CD4-positive, alpha-beta T cell treated with Interferon alpha-2 for 1 hour (primary cell): ENCODE results near the gene PCSK2.

ENCODE experiments used
- DNase-seq, 2 donors: peaks; one replicate each; pipeline ENCODE4 v3.0.0-alpha.2; 2020 to 2022

The PCSK2 gene

DNA sequence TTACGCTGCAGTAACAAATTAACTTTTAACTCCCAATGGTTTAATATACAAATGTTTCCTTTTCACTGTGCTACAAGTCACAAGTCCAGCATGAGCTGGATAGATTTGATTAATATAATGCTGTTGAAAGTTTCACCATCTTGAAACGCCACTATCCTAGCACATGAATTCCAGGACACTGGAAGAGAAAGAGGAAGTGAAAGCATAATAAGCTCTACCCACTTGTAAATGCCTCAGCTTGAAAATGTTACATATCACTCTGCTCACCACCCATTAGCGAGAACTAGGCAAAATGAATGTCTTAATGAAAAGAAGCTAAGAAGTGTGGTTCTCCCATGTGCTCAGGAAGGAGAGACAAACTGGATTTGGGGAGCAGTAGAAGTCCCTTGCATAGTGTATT lies 46.9 kb downstream of the PCSK2 start:
- no peak for DNase-seq

DNA sequence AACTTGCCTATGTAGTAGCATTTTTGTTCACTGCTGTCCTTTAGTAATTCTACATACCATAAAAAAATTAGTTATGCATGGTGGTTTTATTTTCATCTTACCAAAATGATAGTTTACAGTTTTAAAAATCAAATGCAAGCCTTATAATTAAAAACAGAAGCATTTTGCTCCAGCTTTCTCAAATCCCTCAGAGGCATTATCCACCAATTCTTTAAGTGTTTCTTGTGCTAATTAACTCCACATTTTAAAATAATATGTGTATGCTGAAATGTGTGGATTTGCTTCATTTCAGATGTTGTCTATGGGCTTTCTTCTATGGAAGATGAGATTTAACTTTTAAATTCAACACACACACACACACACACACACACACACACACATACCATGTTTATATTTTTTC lies 49.3 kb downstream of the PCSK2 start:
- no peak for DNase-seq

GRCh38 chr20:17281478-17281877 lies 54.6 kb downstream of the PCSK2 start:
- no peak for DNase-seq

DNA sequence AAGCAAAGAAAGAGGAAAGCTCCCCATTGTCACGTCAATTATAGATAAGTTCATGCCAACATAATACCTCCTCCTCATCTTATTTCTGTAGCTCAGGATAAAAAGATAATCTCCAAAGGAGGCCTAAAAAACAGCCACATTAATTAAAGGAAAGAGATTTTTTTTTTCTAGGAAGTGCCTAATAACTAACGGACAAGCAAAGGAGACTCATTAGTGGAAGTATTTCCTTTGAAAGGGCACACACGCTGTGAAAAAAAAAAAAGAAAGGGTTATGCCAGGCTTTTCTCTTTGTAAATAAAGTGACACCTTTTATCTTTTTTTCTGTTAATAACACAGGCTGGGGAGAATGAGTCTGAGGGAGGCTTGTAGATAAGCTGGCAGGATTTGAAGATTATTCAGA lies 55.7 kb downstream of the PCSK2 start:
- DNase-seq, result no peak

DNA sequence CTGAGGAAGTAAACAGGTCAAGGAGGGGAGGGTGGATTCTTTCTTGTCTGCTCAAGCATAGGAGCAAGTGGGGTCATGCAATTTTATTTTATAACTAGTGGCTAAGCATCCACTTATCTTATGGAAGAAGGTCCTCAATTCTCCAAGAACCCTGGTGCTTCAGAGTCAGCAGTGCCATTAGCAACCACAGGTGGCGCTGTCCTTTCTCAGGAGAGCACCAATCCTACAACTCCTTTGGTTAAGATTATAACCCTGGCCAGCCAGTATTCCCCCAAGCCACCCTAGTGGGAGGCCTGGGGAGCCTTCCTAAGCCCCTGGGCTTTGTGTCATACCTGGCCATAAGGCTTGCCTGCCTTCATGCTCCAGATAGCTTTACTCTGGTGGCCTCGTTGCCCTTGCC lies 60.7 kb downstream of the PCSK2 start:
- DNase-seq, result no peak

GRCh38 chr20:17287998-17288397 lies 61.2 kb downstream of the PCSK2 start:
- DNase-seq, result no peak

- no peak for DNase-seq
Measured at GRCh38 chr20:17295151-17295726, 68.4 kb downstream of the PCSK2 start.

DNA sequence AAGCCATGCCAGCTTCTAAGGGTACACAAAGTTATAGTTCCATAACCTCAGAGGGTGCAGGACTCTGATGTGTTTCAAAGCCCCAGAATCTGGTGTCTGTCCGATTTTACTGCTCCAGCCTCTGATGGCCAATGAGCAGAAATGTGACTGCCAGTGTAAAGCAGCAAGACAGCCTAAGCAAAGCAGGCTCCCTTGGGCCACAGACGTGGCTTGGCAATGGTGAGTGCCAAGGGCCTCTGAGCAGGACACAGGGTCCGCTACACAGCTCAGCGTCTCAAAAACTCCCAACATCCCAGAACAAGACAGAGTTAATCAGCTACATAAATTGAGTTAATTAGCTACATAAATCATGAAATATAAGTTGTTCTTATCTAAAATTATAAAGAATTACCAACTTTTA lies 69.2 kb downstream of the PCSK2 start:
- DNase-seq, result no peak

DNA sequence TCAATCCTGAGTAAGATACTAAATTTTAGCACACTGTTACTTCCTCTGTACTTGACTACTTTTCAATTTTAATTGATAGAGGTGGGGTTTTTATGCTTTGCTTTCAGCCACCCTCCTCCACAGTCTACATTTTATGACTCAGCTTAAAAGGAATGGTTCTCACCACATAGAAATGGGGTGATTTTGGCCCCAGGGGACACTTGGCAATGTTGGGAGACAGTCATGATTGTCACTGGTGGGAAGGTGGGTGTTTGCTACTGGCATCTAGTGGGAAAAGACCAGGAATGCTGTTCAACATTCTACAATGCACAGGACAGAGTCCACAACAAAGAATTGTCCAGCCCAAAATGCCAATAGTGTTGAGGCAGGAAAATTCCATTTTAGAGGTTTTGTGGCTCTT lies 71.3 kb downstream of the PCSK2 start:
- no peak for DNase-seq

DNA sequence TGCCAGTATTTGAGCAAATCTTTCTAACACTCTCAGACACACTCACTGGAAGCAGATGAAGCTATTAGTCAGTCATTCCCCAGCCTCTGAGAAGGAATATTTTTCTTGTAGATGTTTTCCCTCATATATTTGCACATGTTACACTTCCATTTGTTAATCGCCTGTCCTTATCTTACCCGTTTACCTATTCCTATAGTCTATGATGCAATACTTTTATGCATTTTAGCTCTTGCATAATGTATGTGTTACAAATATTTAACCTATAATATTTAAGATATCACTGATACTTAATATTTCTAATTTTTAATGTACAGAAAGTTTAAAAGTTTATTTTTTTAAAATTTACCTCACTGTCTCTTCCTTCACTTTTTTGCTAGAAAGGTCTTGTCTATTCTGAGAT lies 71.9 kb downstream of the PCSK2 start:
- no peak for DNase-seq

DNA sequence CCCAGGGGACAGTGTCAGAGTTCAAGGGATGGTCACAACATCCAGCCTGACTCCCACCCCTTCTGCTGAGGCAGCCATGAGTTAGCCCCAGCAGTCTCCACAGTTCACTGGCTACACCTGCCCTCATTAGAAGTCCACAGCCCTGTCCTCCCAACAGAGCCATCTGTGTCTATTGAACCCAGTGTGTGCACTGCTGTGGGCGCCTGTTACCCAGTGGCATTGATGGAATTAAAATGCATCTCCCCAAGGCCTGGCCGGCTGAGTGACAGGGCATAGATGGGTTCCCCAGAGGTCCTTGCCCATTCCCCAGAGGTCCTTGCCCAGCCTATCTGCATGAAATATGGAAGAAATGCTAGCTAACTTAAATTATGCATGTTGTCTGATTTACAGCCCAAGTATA lies 73.3 kb downstream of the PCSK2 start:
- no peak for DNase-seq

DNA sequence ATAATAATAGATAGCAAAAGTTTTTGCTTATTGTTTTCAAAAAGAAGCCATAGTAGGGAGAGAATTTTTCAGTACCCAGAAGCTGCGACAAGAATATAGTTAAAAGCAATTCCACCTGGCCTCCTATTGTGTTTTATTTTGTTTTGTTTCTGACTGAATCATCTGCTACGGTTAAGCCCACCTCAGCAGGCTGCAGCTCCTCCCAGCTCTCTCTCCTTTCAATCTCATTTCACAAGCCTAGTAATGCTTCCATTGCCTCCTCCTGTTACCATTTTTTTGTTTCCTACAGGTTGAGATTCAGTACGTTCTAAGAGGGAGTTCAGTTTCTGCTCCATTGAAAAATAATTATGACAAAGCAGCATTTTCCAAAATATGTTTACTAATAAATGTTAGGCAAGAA lies 77.9 kb downstream of the PCSK2 start:
- DNase-seq, result no peak

GRCh38 chr20:17306427-17306826 lies 79.6 kb downstream of the PCSK2 start:
- no peak for DNase-seq

DNA sequence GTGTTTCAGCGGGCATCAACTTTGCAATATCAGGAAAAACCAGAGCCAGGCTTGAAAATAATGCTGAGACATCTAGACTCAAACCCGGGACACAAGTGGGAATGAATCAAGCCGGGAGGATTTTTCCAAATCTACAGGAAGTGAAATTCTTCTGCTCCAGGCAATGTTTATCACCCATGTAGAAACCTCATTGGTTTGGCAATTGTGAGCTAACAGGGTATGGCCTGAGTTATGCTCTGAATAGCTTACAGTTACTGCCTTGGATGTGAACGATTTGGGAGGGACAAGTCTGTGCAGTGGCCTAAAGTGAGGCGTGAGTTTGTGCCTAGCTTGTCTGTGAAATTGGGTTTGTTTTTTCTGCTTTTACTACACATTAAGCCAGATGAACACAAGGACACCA lies 87.4 kb downstream of the PCSK2 start:
- no peak for DNase-seq

DNA sequence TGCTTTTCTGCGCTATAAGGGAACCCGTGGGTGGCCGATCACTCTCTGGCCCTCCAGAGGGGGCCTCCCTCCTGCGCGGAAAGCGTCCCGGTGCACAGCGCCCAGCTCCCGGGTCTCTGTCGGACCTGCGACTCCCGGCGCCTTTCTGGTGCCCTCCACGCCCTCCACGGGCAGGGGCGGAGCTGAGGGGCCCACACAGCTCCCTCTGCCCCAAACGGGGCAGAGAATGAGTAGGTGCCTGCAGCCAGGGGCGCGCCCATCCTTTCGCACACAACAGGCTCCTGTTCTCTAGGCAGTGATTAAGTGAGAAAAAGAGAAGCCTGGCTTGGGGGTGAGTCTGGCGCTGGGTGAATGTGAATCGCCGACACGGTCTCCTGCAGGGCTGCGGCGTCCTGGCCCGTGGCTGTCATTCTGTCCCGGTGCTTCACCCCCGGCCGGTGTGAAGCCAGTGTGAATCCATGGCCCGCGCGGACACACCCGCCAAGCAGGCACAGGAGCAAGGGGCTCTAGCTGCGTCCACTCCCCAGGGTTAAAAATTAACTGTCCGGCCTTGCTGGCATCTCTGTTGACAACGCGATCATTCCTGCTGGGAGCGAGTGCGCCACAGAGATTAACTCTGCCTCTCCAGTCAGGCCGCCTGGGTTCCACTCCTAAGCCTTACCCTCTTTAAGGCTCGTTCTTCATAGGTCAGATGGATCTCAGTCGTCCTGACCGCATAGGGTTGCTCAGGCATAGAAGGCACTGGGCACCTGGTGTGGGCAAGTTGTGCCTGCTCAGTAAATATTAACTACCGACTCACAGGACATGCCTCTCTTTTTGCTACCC lies 88.8 kb downstream of the PCSK2 start:
- DNase-seq, result no peak

DNA sequence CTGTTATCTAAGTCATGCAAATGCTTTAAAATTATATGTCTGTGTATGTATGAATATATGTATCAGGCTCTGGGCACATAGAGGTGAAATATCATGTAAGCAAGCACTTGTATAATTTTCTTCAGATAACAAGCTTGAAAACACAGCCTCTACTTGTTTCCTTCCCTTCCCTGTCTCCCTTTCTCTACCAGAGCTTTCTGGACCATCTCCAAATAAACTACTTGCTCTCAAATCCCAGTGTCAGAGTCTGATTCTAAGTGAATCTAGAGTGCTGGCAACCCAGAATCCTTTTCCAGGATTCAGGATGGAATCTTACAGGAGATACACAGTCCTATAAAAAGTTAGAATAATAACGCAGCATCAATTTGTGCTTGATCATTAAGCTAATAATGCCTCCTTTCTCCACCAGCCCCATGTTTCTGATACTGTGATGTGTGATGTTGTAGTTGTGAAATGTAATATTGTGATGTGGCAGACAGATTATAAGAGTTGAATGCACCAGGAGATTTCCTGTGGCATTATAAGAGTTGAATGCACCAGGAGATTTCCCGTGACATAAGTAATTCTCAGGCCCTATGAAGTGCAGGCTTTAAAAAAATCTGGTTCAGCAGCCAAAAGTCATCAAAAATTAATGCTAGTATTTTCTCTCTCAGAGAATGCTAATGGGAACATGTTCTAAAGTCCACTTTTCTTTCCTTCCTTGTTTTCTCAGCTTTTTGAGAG lies 89.6 kb downstream of the PCSK2 start:
- no peak for DNase-seq

- no peak for DNase-seq
Measured at GRCh38 chr20:17317341-17317740, 90.5 kb downstream of the PCSK2 start.

DNA sequence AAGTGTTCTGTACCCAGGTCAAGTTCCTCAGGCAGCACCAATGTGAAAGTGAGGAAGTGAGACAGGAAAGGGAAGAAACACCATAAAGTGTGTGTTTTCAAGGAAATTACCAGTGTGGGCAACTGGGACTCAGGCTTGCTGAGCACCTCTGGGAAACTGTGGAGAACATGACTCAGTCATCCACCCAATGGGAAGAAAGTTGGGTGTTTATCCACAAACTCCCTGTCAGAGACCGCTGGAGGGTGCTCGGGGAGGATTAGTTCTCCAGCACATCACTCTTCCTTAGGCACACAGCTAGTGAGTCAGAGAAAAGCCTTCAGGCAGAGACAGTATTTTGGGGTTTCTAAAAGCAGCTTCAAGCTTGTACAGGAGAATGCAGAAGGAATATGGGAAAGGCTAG lies 93.6 kb downstream of the PCSK2 start:
- no peak for DNase-seq

- no peak for DNase-seq
Measured at GRCh38 chr20:17326096-17326495, 99.3 kb downstream of the PCSK2 start.

DNA sequence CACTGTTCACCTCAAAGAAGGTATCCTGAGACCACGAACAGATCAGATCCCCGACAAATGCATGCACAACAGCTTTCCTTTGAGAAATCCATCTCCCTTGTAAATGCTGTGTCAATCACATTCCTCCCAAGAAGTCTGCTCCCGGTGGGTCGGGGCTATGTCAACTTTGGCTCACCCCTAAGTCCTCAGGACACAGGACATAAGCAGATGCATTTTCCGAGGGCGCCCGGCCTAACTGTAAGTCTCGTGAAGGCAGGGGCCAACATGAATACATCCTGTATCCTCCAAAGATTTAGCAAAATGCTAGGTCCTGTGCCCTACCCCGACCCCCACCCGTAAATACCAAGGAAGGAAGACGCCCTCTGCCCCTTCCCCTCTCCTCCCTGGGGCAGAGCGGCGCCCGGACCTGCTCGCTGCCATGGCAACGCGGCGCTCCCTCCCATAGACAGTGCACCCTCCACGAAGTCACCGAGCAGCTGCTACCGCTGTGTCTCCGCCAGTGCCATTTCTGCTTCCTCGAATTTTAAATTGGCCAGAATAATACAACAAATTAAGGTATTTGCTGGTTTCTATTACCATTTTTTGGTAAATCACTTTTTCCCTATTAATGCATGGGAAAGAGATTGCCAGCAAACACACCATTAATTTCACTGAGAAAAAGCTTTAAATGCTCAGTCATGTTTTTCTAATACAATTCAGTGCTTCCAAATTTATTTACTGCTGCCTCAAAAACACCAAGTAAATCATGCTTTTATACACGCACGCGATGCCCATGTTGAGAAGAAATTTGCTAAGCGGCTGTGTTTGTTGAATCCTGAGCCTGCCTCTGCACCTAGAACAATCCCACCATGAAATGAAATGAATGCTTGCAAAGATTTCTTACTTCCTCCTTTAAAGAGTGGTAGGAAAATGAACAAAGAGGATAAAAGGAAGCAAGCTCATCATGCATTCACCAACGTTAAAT lies 100.6 kb downstream of the PCSK2 start:
- DNase-seq, result no peak

- DNase-seq, result no peak
Measured at GRCh38 chr20:17334932-17335331, 108.1 kb downstream of the PCSK2 start.

- DNase-seq, result no peak
Measured at GRCh38 chr20:17339000-17339399, 112.2 kb downstream of the PCSK2 start.

- no peak for DNase-seq
Measured at GRCh38 chr20:17343091-17343490, 116.3 kb downstream of the PCSK2 start.
